CD4-positive, alpha-beta T cell treated with Interleukin-1 beta for 1 hour (primary cell): ENCODE measurements around the gene MPC1.
"Not testable (repeated sequence)": the region's sequence is repeated elsewhere in the genome, so short reads cannot be mapped to it uniquely, and the experiment has no call there.

Experiments used
- DNase-seq, 2 donors: peaks; one replicate each; pipeline ENCODE4 v3.0.0-alpha.2; 2020 to 2022

MPC1 gene

DNA sequence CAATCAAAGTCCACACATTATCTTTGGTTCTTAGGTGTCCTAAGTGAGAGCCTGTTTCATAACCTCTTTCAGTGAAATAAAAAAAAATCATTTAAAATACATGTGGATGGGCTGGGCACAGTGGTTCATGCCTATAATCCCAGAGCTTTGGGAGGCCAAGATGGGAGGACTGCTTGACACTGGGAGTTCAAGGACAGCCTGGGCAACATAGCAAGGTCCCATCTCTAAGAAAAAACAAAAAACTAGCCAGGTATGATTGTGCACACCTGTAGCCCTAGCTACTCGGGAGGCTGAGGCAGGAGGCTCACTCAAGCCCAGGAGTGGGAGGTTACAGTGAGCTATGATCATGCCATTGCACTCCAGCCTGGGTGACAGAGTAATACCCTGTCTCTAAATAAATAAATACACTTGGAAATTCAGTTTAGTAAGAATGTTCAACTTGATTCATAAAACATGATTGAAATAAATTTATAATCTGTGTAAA is 3.6 kb downstream of the MPC1 start:
- no peak for DNase-seq

DNA sequence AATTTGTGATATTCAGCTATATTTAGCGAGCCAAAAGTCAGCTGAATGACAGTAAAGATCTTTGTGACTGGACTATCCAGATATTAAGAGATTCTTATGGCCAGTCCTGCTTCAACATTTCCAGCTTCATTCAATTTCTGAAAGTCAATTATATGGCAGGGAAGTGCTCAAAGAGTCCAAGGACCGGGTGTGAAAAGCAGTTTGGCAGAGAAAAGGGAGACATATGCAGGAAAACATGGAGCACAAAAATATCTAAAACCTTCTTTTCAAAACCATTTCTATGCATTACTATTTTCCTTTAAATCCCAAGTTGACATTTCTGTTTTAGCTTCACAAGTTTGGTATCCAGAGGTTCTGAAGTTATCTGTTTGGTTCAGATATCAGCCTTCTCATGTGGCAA is 5.0 kb downstream of the MPC1 start:
- DNase-seq = no peak

DNA sequence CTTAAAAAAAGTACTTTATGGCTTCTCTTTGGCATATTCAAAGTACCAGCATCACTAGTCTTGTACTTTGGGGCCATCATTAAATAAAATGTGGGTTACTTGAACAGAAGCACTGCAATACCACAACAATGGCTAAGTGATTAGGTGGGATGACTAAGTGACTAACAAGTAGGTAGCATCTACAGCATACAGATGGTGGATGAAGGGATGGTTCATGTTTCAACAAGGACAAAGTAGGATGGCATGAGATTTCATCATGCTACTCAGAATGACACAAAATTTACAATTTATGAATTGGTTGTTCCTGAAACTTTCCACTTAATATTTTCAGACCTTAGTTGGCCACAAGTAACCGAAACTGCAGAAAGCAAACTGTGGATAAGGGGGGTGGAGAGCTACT is 7.7 kb downstream of the MPC1 start:
- DNase-seq = no peak

DNA sequence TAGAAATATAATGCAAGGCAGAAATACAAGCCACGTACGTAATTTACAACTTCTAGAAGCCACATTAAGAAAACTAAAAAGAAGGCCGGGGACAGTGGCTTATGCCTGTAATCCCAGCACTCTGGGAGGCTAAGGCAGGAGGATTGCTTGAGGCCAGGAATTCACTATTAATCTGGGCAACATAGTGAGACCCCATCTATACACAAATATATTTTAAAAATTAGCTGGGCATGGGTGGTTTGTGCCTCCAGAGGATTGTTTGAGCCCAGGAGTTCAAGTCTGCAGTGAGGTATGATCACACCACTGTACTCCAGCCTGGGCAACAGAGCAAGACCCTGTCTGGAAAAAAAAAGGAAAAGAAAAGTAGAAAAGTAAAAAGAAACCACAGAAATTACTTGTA is 12.3 kb downstream of the MPC1 start:
- DNase-seq = no peak

DNA sequence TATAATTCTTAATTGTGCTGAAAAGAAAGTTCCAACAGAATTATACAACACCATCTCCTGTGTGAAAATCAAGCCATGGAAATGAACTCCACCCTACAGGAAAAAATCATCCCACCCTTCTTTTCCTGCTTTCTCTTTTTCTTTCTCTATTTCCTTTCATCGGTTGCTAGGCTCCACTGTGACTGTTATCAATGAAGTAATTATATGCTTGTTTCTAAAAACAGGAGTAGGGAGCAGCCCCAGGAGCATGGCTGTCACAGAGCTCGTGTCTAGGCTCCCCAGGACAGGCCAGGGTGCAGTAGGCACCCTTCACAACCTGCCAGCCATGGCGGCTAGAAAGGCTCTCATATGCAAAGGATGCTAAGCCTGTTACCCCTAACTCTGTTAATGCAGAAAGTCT is 13.0 kb downstream of the MPC1 start:
- DNase-seq = no peak

DNA sequence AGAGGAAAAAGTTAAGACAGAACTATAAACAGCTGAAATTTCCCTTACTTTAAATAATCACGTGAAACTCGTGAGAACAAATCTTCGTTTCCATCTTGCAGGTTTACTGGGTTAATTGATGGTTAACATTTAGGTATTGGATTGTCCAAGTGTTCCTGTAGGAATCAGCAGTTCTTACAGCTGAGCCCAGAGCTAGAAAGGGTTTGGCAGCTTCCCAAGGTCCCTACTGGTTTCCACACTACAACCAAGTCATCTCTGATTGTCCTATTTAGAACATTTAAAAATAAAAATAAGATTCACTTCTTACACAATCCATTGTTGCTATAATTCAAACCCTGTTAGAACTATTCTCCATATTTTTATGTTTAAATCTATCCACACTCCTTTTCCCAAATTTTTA is 15.8 kb downstream of the MPC1 start:
- no peak for DNase-seq

DNA sequence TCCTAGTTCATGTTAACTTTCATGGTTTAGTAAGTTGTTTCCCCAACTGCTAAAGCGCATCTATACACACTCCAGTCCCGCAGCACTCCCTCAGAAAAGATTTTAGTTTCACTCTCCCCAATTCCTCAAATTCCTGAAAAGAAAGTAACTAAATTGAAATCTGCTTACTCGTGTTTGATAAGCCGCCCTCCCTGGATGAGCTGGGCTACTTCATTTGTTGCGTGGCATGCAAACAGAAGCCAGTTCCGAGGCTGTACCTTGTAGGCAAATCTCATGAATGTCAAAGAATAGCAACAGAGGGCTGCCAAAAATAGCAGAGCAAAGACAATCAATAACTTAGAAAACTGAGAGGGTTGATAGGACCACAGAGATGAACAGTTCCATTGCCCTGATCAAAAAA is 16.9 kb downstream of the MPC1 start:
- no peak for DNase-seq

DNA sequence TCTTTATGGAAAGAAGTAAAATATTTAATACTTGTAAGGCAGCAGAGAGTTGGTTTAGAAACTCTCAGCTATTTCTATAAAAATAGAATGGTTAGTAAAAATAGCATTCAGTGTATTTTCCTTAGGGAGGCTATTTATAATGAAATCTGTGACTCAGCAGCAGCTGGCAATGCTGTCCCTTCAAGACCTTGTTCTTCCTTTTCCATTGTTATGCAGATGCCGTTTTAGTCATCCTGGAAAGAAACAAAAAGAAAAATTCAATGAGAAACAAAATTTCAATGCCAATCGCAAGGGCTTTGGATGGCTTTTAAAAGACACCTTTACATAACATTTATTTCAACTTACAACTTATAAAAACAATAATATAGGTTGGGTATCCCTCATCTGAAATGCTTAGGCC is 17.5 kb downstream of the MPC1 start:
- no peak for DNase-seq

DNA sequence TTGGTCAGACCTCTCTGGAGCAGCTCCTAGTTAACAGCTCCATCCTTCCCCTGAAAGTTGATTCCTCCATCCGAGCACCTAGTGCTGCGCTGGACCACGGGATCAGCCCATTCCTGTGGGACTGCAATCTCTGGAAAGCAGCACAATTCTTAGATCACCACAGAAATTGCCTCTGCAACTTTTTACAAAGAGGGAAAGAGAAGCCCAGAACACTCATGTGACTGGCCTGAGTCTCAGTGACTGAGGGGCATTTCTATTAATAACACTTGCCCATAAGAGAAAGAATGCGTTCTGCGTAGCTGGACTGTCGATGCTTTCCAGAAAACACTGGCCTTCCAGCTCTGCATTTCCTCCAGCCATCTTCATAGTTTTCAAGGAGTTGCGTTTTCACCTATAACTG is 18.3 kb downstream of the MPC1 start:
- DNase-seq = no peak

DNA sequence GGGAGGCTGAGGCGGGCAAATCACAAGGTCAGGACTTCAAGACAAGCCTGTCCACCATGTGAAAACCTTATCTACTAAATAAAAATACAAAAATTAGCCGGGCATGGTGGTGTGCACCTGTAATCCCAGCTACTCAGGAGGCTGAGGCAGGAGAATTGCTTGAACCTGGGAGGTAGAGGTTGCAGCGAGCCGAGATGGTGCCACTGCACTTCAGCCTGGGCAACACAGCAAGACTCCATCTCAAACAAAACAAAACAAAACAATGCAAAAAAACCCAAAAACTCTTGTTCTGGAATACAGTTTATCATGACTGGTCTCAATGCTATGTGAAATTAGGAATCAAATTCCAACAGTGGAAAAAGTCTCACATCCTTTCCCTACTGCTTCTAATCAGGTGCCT is 20.3 kb downstream of the MPC1 start:
- not testable (repeated sequence) for DNase-seq

DNA sequence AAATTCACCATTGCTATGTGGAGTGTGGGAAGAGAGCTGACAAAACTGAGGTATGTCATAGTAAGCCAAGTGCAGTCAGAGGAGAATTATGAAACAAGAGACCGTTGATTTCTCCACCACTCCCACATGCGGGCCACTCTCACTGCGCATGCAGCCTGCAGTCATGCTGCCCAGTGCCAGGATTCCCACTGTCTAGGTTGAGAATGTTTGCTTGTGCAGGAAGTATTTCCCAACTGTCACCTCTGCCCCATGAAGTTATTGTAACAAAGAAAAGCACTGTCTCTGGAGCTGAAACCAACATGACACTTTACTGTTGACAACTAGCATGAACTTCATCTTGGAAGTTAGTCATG is 21.7 kb downstream of the MPC1 start:
- no peak for DNase-seq

DNA sequence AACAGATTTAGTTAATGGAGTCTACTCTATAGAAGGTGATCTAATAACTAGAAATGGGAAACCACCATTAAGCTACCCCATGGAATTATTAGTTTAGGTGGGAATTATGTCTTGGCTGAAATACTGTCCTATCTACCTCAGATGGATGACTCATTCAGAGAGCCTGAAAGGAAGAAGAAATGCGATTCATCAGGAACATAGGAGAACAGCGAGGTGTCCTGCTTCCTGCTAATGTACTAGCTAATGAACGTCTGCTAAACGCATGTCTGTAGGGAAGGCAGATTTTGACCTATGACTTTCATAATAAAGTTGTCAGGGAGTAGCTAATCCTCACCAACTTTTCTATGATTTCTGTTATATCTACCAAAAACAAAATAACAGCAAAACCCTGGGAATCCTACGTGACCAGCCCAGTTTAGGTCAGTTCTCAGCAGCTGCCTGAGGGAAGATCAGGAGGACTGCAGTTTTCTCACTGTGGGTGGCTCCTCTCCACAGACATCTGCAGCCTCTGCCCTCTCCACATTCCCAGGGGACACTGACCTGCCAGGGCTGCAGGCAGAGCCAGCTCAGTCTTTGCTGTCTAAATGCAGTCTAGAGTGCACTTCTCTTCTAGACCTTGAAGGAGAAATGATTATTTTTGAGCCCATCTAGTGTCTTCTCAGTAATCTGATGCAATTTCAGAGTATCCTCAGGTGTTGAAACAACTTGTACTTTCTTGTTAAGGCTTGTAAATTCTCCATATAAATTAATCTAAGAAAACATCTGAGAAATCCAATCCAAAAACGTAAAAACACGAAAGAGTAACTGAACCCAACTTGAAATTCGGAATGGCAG is 22.3 kb downstream of the MPC1 start:
- DNase-seq = no peak

DNA sequence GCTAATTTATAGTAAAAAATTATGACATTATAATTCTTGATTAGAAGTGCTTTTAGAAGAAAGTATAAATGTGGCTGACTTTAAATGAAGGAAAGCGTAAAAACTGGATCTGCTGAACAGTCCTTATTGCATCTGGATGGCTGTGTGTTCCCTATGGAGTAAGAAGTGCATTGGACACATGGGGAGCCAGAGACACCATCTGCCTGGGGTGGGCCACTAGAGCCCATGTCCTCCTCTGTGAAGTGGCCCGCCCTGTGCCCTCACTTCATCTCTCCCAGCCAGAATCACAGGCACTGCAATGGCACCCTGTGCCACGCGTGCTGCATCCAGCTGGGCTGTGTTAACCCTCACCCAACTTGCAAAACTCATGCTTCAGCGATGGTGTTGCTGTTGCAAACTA is 27.2 kb downstream of the MPC1 start:
- DNase-seq = no peak

DNA sequence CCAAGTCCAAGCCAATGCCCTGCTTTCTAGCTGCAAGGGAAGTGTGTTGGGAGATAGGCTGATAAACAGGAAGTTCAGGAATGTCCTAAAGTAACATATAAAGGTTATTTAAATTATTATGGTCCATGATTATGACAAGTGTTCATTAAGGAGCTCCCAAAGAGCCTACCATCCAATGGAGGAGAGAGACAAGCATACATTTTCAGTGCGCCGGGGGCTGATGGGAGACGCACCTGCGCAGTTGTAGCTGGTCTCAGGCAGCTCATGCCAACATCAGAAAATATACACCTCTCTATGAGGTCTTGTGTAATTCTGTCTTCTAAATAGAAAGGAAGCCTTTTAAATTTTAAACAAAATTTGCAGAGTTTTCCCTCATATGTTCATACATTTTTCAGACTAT is 27.8 kb downstream of the MPC1 start:
- DNase-seq = no peak

DNA sequence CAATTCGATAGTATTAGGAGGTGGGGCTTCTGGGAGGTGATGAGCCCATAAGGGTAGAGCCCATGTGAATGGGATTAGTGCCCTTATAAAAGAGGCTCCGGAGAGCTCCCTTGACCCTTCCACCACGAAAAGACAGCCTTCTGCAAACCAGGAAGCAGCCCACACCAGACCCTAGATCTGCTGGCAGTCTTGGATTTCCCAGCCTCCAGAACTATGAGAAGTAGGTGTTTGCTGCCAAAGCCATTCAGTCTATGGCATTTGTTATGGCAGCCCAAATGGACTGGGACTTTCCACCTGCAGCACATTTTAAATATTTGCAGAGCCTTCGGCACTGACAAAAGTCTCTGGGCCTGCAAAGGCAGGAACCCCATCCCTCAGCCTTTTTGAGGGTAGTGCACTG is 28.6 kb downstream of the MPC1 start:
- no peak for DNase-seq

DNA sequence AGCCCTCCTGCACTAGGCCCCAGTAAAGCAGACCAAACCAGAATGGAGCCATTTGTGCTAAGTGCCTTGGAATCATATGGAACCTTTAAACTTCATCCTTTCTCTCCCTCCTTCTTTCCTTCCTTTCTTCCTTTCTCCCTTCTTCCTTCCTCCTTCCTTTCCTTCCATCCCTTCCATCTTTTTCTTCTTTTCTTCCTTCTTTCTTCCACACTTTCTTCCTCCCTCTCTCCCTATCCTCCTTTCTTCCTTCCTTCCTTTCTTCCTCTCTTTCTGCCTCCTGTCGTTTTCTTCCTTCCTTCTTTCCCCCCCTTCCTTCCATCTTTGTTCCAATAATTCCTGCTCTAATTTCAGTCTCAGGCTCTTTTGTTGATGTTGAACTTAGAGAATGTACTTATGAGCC is 29.2 kb downstream of the MPC1 start:
- DNase-seq = no peak

DNA sequence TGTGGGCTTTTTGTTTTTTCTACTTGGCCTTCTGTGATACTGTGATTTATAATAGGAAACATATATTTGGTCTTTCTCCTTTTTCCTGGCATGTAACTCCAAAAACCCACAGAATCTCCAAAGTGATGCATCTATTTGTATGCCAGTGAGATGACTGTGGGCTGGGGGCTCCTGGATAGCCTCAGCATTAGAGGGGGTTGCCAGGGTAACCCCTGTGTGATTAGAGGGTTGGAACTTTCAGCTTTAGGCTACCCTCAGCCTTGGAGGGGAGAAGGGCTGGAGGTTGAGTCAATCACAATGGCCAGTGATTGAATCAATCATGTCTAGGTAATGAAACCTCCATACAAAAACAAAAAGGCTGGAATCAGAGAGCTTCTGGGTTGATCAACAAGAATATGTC is 29.8 kb downstream of the MPC1 start:
- no peak for DNase-seq

DNA sequence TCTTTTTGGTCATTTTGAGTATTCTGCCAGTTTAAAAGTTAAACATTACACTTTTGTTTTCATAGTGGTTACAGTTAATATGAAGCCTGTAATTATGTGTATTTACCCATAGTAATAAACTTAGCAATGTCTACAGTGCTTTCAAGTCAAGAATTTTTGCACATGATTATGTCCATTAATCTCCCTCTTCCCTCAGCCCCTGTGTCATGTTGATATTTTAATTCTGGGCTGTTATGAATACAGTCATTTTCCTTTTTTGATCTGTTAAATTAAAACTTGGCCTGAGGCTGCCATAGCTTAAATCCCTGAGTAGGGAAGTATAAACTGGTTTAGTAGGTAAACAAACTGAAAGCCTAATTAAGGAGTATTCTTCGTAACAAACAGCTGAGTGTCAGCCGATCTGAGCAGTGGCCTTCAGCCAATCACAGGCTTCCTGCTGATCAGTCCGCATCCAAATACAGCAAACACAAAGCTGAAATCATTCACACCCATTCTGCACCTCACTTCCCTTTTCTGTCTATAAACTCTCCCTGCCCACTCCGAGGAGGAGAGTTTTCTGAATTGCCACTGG is 30.9 kb downstream of the MPC1 start:
- peak in 1 of 2 donors; percentile 51 for DNase-seq

DNA sequence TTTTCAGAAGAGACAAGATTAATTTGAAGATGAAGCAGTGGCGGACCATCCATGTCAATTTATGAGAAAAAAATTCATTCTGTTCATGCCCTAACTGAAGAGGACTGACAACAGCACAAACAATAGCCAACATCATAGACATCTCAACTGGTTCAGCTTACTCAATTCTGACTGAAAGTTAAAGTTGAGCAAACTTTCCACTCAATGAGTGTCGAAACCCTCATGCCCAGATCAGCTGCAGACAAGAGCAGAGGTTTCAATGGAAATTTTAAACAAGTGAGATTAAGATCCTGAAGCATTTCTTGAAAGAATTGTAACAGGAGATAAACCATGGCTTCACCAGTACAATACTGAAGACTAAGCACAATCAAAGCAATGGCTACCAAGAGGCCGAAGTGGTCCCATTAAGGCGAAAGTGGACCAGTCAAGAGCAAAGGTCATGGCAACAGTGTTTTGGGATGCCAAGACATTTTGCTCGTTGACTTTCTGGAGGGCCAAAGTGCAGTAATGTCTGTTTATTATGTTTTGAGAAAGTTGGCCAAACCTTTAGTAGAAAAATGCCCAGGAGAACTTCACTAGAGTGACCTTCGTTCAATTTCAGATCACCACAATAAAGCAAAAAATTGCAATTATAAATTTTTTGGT is 34.3 kb downstream of the MPC1 start:
- no peak for DNase-seq

DNA sequence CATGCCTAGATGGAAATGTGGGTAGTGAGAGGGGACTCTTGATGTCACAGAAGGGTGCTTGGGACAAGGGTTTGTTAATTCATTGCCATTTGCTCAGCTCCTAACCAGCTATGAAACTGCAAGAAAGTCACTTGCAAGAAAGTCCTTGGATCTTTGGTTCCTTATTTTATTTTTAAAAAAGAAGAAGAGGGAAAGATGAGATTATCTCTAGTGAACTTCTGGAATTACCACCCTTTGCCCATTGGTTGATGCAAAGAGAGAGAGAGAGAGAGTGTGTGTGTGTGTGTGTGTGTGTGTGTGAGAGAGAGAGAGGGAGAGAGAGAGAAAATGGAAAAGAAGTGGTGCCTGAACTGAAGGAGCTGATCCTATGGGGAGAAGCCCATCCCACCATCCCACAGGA is 35.8 kb downstream of the MPC1 start:
- no peak for DNase-seq

DNA sequence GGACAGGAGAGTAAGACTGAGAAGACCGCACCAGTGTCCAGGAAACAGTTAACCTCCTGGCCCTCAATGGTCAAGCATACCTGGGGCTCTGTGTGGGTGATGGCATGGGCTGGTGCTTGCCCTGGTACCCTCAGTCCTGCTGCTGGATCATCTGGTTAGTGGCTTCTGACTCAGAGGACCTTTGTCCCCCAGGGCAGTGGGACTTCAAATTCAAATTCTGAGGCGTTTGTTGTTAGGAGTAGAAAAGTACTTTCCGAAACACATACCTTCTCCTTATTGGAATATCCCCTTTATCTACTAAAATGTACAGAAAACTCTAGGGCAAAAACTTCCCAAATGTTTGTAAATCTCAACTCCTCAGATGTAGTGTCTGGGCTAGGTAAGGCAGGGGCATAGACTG is 36.3 kb downstream of the MPC1 start:
- DNase-seq = no peak

DNA sequence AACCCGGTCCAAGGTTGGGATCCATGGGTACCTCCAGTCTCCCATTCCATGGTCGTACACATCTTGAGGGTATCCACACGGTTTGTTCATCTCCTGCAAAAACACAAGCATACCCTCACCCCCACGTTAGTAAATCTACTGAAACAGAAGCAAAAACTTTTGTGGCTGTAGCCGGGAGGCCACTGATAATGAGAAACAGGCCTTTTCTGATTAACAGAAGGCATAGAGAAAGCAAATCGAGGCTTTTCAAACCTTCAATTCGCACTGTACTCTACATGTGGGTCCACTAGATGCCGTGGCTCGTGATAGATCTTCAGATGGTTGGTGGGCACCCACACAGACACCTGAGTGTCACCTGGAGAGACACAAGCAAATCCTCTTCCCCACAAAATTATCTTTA is 37.1 kb downstream of the MPC1 start:
- not testable (repeated sequence) for DNase-seq

DNA sequence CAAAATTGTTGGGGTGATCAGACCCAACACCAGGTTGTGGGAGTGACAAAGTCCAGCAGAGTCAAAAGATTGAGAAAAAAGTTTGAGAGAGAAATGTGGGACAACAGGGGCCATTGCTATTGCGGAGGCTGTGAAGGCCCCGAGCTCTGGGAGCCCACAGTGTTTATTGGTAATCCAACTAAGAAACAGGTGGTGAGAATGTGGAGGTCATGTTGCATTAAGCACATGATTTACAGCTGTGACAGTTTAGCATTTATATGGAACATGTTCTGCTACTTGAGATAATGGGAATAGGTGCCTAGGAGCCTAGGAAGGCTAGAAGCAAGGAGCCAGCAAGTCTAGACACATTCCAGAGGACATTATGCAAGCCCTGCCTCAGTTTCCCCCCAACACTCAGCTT is 37.8 kb downstream of the MPC1 start:
- DNase-seq = not testable (repeated sequence)

DNA sequence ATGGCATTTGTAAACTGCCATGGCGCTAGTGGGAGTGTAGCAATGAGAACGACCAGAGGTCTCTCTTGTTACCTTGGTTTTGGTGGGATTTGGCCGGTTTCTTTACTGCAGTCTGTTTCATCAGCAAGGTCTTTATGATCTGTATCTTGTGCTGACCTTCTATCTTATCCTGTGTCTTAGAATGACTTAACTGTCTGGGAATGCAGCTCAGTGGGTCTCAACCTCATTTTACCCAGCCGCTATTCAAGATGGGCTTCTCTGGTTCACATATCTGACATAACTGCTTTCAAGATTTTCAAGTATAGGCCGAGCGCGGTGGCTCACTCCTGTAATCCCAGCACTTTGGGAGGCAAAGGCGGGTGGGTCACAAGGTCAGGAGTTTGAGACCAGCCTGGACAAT is 38.5 kb downstream of the MPC1 start:
- DNase-seq = no peak

DNA sequence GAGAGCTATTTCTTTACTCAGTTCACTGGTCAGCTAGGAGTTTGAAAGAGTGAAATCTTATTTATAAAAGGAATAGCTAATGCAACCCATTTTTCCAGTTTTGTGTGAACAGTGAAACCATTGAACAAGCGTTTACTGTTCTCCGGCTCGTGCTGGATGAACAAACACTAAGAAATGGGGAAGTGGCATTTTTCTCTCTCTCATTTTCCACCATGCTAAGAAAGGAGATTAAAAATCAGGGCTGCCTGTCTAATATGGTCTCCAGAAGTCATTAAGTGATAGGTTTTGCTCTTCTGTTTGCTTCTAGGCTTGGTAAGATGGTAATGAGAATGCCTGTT is 39.6 kb downstream of the MPC1 start:
- DNase-seq = no peak
